HEK293T (cell line): Measurements from ENCODE around the gene UBASH3A.

Experiments
- ARNT ChIP-seq: fragments of 450-650 bp; IDR thresholded peaks from 2 replicates; pipeline ENCODE4 v1.6.1; 2017; ENCODE audit warnings: mild to moderate bottlenecking
- BHLHE40 ChIP-seq: fragments of 450-650 bp; IDR thresholded peaks from 2 replicates; pipeline ENCODE4 v1.6.1; 2016; ENCODE audit warnings: mild to moderate bottlenecking, moderate library complexity, borderline replicate concordance
- FOXA1 ChIP-seq: fragments of 450-650 bp; IDR thresholded peaks from 2 replicates; pipeline ENCODE4 v1.6.1; 2016; ENCODE audit warnings: mild to moderate bottlenecking
- FOXK2 ChIP-seq: fragments of 450-650 bp; IDR thresholded peaks from 2 replicates; pipeline ENCODE4 v1.6.1; 2016; ENCODE audit warnings: mild to moderate bottlenecking
- FOXM1 ChIP-seq: fragments of 450-650 bp; IDR thresholded peaks from 2 replicates; pipeline ENCODE4 v1.6.1; 2017; ENCODE audit warnings: mild to moderate bottlenecking, borderline replicate concordance
- HDGF ChIP-seq: fragments of 450-650 bp; IDR thresholded peaks from 2 replicates; pipeline ENCODE4 v1.6.1; 2017; ENCODE audit warnings: antibody characterized with exemption, borderline replicate concordance
- LEF1 ChIP-seq: fragments of 450-650 bp; IDR thresholded peaks from 2 replicates; pipeline ENCODE4 v1.6.1; 2017; ENCODE audit warnings: mild to moderate bottlenecking, borderline replicate concordance
- NFRKB ChIP-seq: fragments of 450-650 bp; IDR thresholded peaks from 2 replicates; pipeline ENCODE4 v1.6.1; 2016; ENCODE audit warnings: mild to moderate bottlenecking, moderate library complexity
- SP1 ChIP-seq: fragments of 450-650 bp; IDR thresholded peaks from 2 replicates; pipeline ENCODE4 v1.6.1; 2017
- SUZ12 ChIP-seq: fragments of 450-650 bp; IDR thresholded peaks from 2 replicates; pipeline ENCODE4 v1.6.1; 2016; ENCODE audit warnings: mild to moderate bottlenecking
- ZNF384 ChIP-seq: fragments of 450-650 bp; IDR thresholded peaks from 2 replicates; pipeline ENCODE4 v1.6.1; 2016
- TF ChIP-seq, protein P1 (sequence below): fragments of 450-650 bp; IDR thresholded peaks from 2 replicates; pipeline ENCODE4 v1.6.1; 2016

DNA sequence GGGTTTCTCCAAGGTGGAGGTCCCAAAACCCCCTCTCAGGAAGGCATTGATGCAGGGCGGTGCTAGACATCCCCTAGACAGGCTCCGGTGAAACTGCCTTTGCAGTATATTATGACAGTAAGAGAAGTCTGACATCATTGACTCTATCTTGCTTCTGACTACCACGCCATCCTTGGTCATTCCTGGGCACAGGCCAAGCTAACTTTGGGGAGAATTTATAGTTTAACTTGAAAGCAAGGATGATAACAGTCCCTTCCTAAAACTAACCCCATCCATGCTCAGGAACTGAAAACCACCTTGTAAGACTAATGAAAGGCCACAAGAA is 62.1 kb downstream of the UBASH3A start:
- no peak for TF ChIP-seq SP1
- TF ChIP-seq SUZ12, result no peak
- TF ChIP-seq ZNF384, result no peak
- TF ChIP-seq FOXA1, result no peak
- no peak for TF ChIP-seq LEF1
- no peak for TF ChIP-seq HDGF
- no peak for TF ChIP-seq FOXK2
- no peak for TF ChIP-seq ARNT
- TF ChIP-seq BHLHE40, result no peak
- no peak for TF ChIP-seq NFRKB
- TF ChIP-seq FOXM1, result no peak
- TF ChIP-seq, protein P1, sequence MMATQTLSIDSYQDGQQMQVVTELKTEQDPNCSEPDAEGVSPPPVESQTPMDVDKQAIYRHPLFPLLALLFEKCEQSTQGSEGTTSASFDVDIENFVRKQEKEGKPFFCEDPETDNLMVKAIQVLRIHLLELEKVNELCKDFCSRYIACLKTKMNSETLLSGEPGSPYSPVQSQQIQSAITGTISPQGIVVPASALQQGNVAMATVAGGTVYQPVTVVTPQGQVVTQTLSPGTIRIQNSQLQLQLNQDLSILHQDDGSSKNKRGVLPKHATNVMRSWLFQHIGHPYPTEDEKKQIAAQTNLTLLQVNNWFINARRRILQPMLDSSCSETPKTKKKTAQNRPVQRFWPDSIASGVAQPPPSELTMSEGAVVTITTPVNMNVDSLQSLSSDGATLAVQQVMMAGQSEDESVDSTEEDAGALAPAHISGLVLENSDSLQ, result no peak
